ENCODE results near the gene HNRNPF.

Gene HNRNPF

DNA sequence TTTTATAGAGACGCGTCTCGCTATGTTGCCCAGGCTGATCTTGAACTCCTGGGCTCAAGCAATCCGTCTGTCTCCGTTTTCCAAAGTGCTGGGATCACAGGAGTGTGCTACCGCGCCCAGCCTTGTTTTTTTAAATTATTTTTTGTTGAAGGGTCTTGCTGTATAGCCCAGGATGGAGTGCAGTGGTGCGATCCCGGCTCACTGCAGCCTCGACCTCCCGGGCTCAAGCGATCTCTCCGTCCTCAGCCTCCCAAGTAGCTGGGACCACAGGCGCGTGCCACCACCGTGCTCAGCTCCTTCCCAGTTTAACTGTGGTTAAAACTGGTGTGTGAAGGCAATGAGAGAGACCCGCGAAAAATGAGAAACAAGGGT, 11.0 kb upstream of the HNRNPF start:
- Histone ChIP-seq H3K36me3 (ENCODE audit: control insufficient read depth, low read length) (no peaks in the 10 kb centered on the region), H3K4me1 (ENCODE audit: control insufficient read depth, low read length) (peaks cover 48% of the 10 kb centered on the region), H3F3A (ENCODE audit: control insufficient read depth, insufficient read depth) (peaks cover 31% of the 10 kb centered on the region), H4K20me1 (ENCODE audit: control insufficient read depth, insufficient read depth, low read depth, low read length) (no peaks in the 10 kb centered on the region), H3K79me2 (ENCODE audit: control insufficient read depth, low read length) (no peaks in the 10 kb centered on the region), H3K27ac (ENCODE audit: low read depth, low read length) (peak overlapping the region; percentile 79), H3K9me2 (replicated peaks; ENCODE audit: control insufficient read depth, low read length) (no peaks in the 10 kb centered on the region), H3K4me3 (ENCODE audit: low read length) (peak overlapping the region; percentile 83), H3K4me2 (ENCODE audit: low read length) (peak overlapping the region; percentile 98), H3K27me3 (ENCODE audit: control insufficient read depth, low read length) (no peaks in the 10 kb centered on the region), H3K9me3 (ENCODE audit: control insufficient read depth, insufficient read depth, low read length) (no peaks in the 10 kb centered on the region)
- TF ChIP-seq, protein P1, sequence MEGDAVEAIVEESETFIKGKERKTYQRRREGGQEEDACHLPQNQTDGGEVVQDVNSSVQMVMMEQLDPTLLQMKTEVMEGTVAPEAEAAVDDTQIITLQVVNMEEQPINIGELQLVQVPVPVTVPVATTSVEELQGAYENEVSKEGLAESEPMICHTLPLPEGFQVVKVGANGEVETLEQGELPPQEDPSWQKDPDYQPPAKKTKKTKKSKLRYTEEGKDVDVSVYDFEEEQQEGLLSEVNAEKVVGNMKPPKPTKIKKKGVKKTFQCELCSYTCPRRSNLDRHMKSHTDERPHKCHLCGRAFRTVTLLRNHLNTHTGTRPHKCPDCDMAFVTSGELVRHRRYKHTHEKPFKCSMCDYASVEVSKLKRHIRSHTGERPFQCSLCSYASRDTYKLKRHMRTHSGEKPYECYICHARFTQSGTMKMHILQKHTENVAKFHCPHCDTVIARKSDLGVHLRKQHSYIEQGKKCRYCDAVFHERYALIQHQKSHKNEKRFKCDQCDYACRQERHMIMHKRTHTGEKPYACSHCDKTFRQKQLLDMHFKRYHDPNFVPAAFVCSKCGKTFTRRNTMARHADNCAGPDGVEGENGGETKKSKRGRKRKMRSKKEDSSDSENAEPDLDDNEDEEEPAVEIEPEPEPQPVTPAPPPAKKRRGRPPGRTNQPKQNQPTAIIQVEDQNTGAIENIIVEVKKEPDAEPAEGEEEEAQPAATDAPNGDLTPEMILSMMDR (IDR thresholded peaks at IDR 0.05; ENCODE audit: low read depth, low read length, poor library complexity, severe bottlenecking) = no peak
- TF ChIP-seq EZH2phosphoT487 (IDR thresholded peaks at IDR 0.05; ENCODE audit: borderline replicate concordance, low read length) = no peak

DNA sequence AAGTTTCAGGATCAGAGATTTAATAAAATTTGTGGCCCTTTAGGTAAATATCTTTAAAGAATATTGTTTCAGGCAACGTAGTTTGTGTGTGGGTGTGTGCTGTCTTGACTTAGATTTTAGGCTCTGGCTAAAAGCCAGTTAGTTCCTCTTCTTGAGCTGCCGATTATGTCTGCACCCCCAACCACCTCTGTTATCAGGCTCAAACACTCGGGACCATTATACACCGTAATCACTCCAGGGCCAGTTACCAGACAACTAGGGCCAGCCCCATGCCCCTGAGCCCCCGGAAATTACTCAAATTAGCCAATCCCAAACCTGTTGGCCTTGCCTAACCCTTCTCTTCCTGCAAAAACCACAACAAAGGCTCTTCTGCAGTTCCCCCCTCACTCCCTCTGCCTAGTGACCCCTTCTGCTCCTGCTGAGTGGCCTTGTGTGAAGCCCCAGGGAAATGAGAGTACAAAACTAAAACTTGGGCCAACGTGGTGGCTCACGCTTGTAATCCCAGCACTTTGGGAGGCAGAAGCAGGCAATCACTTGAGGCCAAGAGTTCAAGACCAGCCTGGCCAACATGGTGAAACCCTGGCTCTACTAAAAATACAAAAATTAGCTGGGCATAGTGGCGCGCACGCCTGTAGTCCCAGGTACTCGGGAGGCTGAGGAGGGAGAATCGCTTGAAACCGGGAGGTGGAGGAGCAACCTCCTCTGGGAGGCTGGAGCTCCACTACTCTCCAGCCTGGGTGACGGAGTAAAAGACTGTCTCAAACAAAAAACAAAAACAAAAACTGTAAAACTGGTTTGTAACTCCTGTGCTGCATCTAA, 9.2 kb upstream of the HNRNPF start:
- no peaks in the 10 kb centered on the region for H3K36me3 ChIP-seq (ENCODE audit: control insufficient read depth, low read length)
- H3K4me1 ChIP-seq (ENCODE audit: control insufficient read depth, low read length) = peaks cover 48% of the 10 kb centered on the region
- H3K4me2 ChIP-seq (ENCODE audit: low read length) = peak overlapping the region; percentile 75
- no peaks in the 10 kb centered on the region for H4K20me1 ChIP-seq (ENCODE audit: control insufficient read depth, insufficient read depth, low read depth, low read length)
- H3K9me3 ChIP-seq (ENCODE audit: control insufficient read depth, insufficient read depth, low read length) = no peaks in the 10 kb centered on the region
- no peaks in the 10 kb centered on the region for H3K79me2 ChIP-seq (ENCODE audit: control insufficient read depth, low read length)
- H3K9me2 ChIP-seq (replicated peaks; ENCODE audit: control insufficient read depth, low read length) = no peaks in the 10 kb centered on the region
- no peak for TF ChIP-seq EZH2phosphoT487 (IDR thresholded peaks at IDR 0.05; ENCODE audit: borderline replicate concordance, low read length)
- TF ChIP-seq, protein P1 (IDR thresholded peaks at IDR 0.05; ENCODE audit: low read depth, low read length, poor library complexity, severe bottlenecking) = no peak
- H3K27ac ChIP-seq (ENCODE audit: low read depth, low read length) = peak overlapping the region; percentile 80
- H3F3A ChIP-seq (ENCODE audit: control insufficient read depth, insufficient read depth) = peaks cover 35% of the 10 kb centered on the region
- H3K27me3 ChIP-seq (ENCODE audit: control insufficient read depth, low read length) = no peaks in the 10 kb centered on the region
- peak overlapping the region; percentile 53 for H3K4me3 ChIP-seq (ENCODE audit: low read length)

DNA sequence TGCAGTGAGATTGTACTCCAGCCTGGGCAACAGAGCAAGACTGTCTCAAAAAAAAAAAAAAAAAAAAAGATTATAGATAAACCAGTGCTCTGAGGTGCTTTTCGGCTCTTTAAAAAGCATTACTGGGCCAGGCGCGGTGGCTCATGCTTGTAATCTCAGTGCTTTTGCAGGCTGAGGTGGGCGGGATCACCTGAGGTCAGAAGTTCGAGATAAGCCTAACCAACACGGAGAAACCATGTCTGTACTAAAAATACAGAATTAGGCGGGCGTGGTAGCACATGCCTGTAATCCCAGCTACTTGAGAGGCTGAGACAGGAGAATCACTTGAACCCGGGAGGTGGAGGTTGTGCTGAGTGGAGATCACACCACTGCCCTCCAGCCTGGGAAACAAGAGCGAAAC, 6.6 kb upstream of the HNRNPF start:
- peaks cover 3% of the 10 kb centered on the region for H3K79me2 ChIP-seq (ENCODE audit: control insufficient read depth, low read length)
- H3K9me3 ChIP-seq (ENCODE audit: control insufficient read depth, insufficient read depth, low read length) = no peaks in the 10 kb centered on the region
- no peaks in the 10 kb centered on the region for H4K20me1 ChIP-seq (ENCODE audit: control insufficient read depth, insufficient read depth, low read depth, low read length)
- peaks cover 36% of the 10 kb centered on the region for H3K4me1 ChIP-seq (ENCODE audit: control insufficient read depth, low read length)
- TF ChIP-seq, protein P1 (IDR thresholded peaks at IDR 0.05; ENCODE audit: low read depth, low read length, poor library complexity, severe bottlenecking) = no peak
- no peak for TF ChIP-seq EZH2phosphoT487 (IDR thresholded peaks at IDR 0.05; ENCODE audit: borderline replicate concordance, low read length)
- no peaks in the 10 kb centered on the region for H3K9me2 ChIP-seq (replicated peaks; ENCODE audit: control insufficient read depth, low read length)
- H3K27me3 ChIP-seq (ENCODE audit: control insufficient read depth, low read length) = no peaks in the 10 kb centered on the region
- no peak overlapping the region for H3K4me2 ChIP-seq (ENCODE audit: low read length)
- no peak overlapping the region for H3K4me3 ChIP-seq (ENCODE audit: low read length)
- no peaks in the 10 kb centered on the region for H3K36me3 ChIP-seq (ENCODE audit: control insufficient read depth, low read length)
- peaks cover 32% of the 10 kb centered on the region for H3F3A ChIP-seq (ENCODE audit: control insufficient read depth, insufficient read depth)
- H3K27ac ChIP-seq (ENCODE audit: low read depth, low read length) = no peak overlapping the region

All from DOHH2 (cell line).